Right hindlimb (tissue), 1 donor: Measurements from ENCODE around the gene PCP2.
"Not testable (repeated sequence)": the region's sequence is repeated elsewhere in the genome, so short reads cannot be mapped to it uniquely, and the experiment has no call there.

Experiments
- DNase-seq: peaks from one replicate; pipeline ENCODE4 v3.0.0-alpha.2; 2018

Gene PCP2

DNA sequence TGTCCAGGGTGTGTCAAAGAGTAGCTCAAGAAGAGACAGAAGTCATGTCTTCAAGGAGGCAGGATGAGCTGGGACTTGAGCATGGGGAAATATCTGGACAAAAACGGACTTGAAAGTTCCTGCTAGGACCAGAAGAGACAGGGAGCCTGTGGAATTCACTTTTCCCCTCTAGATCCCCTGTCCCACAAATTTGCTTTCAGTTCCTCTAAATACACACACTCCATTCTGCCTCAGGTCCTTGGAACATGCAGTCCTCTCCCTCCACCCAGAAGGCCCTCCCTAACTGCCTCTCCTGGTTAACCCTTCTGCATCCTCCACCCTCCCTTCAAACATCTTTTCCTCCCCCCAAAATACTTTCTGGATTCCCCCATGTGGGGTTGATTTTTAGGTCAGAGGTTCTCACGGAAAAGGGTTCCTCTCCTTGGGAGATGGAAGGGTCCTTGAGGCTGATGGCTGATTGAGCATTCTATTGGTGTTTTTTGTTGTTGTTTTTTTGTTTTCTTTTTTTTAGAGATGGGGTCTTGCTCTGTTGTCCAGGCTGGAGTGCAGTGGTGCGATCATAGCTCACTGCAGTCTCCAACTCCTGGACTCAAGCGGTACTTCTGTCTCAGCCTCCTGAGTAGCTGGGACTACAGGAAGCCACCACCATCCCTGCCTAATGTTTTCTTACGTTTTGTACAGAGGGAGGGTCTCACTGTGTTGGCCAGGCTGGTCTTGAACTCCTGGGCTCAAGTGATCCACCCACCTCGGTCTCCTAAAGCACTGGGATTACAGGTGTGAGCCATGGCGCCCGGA, 28.4 kb upstream of the PCP2 start:
- no peak for DNase-seq

- DNase-seq = no peak
Observed at GRCh38 chr19:7658219-7658686, 24.7 kb upstream of the PCP2 start.

DNA sequence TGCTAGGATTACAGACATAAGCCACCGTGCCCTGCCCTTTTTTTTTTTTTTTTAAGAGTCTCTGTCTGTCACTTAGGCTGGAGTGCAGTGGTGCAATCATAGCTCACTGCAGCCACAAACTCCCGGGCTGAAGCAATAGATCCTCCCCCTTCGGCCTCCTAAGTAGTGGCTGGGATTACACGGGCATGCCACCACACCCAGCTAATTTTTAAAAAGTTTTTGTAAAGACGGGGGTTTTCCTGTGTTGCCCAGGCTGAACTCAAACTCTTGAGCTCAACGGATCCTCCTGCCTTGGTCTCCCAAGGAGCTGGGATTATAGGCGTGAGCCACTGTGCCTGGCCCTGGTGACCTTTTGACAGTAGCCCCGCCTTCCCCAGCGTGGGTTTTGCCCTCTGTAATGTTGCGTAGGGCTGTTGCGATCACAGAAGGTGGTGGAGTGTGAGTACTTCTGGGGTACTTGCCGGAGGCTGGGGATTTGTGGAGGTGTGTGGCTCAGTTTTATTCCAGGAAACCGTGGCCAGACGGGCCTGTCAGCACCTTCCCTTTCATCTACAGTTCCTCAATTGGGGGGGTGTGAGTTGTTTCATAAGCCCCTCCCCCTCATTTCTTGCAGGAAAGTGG, 23.7 kb upstream of the PCP2 start:
- DNase-seq = no peak

- DNase-seq = no peak
Observed at GRCh38 chr19:7655581-7655980, 22.1 kb upstream of the PCP2 start.

DNA sequence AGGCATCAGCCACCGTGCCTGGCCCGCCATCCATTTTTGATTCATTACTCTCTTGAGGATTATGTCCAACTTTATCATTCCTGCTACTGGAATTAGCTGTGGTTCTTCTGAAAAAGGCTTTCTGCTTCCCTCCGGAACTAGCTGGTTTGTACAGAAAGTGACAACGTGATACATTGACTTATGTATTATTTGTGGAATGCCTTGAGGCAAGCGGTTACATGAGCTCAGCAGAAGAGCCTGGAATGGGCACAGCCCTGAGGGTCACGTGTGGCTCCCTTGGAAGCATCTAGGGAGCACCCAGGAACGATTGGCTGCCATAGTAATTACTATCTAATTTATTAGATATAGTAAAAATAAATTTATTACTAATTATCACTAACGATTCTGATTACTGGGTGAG, 20.9 kb upstream of the PCP2 start:
- DNase-seq = no peak

- DNase-seq = peak; percentile 84
Observed at GRCh38 chr19:7652061-7652641, 18.6 kb upstream of the PCP2 start.

DNA sequence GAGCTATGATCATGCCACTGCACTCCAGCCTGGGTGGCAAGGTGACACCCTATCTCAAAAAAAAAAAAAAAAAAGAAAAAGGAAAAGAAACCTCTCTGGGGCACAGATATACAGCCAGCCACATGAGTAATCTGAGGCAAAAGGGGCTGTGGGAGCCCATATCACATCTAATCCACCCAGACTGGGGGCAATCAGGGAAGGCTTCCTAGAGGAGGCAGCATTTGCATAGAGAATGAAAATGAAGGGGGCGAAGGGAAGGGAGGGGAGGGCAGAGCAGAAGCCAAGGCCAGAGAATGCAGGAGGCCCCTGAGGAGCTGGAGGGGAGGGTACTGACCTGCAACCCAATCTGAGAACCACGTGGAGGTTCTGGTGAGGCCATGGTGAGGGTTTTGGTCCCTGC, 16.6 kb upstream of the PCP2 start:
- DNase-seq = no peak

DNA sequence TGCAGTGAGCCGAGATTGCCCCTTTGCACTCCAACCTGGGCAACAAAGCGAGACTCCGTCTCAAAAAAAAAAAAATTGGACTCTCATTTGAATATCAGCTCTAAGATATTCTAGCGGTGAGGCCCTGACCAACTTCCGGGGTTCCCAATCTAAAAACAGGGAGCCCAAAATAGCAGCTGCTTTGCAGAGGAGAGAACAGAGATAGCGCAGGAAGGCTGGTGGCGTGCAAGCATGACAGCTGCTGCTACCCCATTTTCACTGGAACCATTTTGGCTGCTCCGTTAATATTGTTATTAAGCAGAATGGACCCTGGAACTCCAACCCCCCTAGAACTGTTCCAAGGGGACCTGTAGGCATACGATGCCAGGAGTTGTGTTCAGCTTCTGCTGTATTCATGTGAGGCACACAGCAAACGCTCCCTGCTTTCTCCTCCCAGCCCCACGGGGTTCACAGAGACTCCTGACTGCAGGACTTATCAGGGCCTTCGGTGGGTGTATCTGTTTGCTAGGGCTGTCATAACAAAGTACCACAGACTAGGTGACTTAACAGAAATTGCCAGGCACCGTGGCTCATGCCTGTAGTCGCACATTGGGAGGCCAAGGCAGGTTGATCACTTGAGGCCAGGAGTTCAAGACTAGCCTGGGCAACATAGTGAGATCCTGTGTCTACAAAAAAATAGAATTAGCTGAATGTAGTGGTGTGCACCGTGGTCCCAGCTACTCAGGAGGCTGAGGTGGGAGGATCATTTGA, 14.9 kb upstream of the PCP2 start:
- DNase-seq = no peak

- DNase-seq = no peak
Observed at GRCh38 chr19:7647156-7647555, 13.6 kb upstream of the PCP2 start.

- no peak for DNase-seq
Observed at GRCh38 chr19:7646426-7646700, 12.8 kb upstream of the PCP2 start.

- DNase-seq = no peak
Observed at GRCh38 chr19:7645656-7646425, 12.3 kb upstream of the PCP2 start.

DNA sequence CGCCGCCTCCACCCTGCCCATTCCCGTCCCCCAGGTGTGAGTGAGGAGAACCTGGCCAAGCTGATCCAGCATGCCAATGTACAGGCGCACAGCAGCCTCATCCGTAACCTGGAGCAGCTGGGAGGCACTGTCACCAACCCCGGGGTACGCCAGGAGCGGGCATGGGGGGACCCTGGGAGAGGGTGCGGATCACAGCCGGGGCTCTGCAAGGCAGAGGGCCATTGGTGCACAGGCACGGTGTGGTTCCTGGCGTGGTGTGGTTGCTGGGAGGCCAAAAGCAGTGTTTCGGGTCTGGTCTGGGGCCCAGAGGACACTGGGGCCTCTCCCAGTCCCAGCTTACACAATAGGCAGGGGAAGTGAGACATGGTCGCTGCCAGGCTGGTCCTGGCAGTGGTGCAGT, 11.6 kb upstream of the PCP2 start:
- DNase-seq = no peak

DNA sequence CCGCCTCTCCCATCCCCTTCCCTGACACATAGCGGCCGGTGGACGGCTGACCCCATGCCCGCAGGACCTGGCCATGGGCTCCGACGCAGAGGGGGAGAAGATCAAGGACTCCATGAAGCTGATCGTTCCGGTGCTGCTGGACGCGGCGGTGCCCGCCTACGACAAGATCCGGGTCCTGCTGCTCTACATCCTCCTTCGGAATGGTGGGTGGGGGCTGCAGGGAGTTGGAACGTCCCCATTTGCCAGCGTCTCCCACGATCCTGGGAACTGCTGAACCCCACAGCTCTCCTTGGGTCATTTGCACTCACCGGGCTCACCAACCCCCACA, 11.0 kb upstream of the PCP2 start:
- DNase-seq = no peak

GRCh38 chr19:7643629-7644549, 10.4 kb upstream of the PCP2 start:
- not testable (repeated sequence) for DNase-seq

GRCh38 chr19:7643031-7643415, 9.5 kb upstream of the PCP2 start:
- no peak for DNase-seq

DNA sequence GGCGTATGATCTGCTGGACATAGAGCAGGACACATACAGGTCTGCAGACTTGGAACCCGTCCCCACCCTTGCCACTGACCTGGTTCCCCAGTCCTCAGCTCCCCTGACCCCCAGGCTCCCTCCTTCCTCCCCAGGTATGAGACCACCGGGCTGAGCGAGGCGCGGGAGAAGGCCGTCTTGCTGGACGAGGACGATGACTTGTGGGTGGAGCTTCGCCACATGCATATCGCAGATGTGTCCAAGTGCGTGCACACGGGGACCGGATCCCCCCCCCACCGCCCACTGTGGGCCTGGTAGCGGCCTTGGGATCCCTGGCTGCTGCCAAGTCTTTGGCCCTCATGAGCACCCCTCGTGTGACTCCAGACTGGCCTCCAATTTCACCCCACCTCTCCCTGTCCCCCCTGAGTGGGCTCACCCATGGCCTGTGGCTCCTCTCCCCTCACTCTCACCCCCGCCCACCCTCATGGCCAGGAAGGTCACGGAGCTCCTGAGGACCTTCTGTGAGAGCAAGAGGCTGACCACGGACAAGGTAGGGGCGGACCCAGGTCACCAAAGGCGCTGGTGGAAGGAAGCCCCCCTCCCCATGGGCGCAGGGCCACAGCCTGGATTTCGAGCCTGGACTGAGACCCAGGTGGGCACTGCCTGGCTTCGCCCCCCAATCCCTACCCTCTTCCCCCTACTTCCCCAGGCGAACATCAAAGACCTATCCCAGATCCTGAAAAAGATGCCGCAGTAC, 8.9 kb upstream of the PCP2 start:
- no peak for DNase-seq

DNA sequence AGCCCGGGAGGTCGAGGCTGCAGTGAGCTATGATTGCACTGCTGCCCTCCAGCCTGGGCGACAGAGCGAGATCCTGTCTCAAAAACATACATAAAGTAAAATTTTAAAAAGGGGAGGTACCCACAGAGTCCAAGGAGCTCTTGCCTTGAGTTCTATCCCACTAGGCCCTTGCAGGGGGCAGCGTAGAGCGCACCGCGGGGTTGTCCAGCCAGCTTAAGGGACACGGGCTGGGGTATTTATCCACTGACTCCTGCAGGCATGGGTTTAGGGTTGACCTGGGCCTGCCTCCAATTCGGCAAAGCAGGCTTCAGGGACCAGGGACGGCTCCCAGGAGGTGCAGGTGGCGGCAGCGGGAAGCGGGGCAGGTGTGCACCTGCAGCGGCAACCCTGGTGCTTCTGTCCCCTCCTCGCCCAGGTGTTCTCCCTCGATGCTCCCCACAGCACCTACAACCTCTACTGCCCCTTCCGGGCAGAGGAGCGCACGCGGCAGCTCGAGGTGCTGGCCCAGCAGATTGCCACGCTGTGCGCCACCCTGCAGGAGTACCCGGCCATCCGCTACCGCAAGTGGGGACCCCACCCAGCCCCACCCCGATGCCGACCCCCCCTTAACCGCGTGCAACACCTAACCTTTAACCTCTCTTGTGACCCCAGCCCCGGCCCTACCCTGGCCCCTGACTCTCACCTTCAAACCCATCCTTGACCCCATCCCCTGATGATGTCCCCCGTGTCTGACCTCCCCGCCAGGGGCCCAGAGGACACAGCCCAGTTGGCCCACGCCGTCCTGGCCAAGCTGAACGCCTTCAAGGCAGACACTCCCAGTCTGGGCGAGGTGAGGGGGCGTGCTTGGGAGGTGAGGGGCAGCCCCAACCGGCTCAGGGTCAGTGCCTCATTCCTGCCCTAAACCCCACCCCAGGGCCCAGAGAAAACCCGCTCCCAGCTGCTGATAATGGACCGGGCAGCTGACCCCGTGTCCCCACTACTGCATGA, 8.1 kb upstream of the PCP2 start:
- DNase-seq = no peak

GRCh38 chr19:7640803-7641202, 7.3 kb upstream of the PCP2 start:
- DNase-seq = no peak

GRCh38 chr19:7639863-7640348, 6.4 kb upstream of the PCP2 start:
- DNase-seq = no peak
